Lung microvascular endothelial cell (primary cell): ENCODE measurements around the gene NPHP4. TPM values are rescaled to one million over a fixed set of nuclear protein-coding genes. Genes with fewer than 3 reads are reported as not detected.

Experiments used
- DNase-seq, 2 donors: peaks; one replicate each; pipeline versions ENCODE4 v3.0.0 to v3.0.0-alpha.2; 2010; ENCODE audit warnings: low read depth in 2 of 2
- total RNA-seq: library from RNA; depleted of rRNA; stranded (reverse); fragments of >200 nt; gene quantifications from 2 replicates; pipeline ENCODE4 v1.2.1, GENCODE V29; 2014

Gene NPHP4
- total RNA-seq, 1 donor from 2014 or later = 1.4 TPM

- no peak for DNase-seq
Observed at GRCh38 chr1:5913078-5913845, 79.0 kb downstream of the NPHP4 start.

GRCh38 chr1:5911871-5912271 is 80.4 kb downstream of the NPHP4 start:
- DNase-seq = no peak

GRCh38 chr1:5911157-5911556 is 81.1 kb downstream of the NPHP4 start:
- DNase-seq = no peak

GRCh38 chr1:5910666-5911065 is 81.6 kb downstream of the NPHP4 start:
- DNase-seq = no peak

- DNase-seq = no peak
Observed at GRCh38 chr1:5910276-5910620, 82.0 kb downstream of the NPHP4 start.

- no peak for DNase-seq
Observed at GRCh38 chr1:5909576-5910275, 82.5 kb downstream of the NPHP4 start.

- DNase-seq = no peak
Observed at GRCh38 chr1:5908461-5909375, 83.5 kb downstream of the NPHP4 start.

- no peak for DNase-seq
Observed at GRCh38 chr1:5907966-5908365, 84.3 kb downstream of the NPHP4 start.

GRCh38 chr1:5907386-5907785 is 84.8 kb downstream of the NPHP4 start:
- no peak for DNase-seq

GRCh38 chr1:5906966-5907365 is 85.3 kb downstream of the NPHP4 start:
- DNase-seq = no peak

- no peak for DNase-seq
Observed at GRCh38 chr1:5906116-5906515, 86.1 kb downstream of the NPHP4 start.

GRCh38 chr1:5905436-5905835 is 86.8 kb downstream of the NPHP4 start:
- DNase-seq = no peak

GRCh38 chr1:5904551-5904950 is 87.7 kb downstream of the NPHP4 start:
- DNase-seq = no peak

GRCh38 chr1:5903680-5904079 is 88.5 kb downstream of the NPHP4 start:
- DNase-seq = no peak

- no peak for DNase-seq
Observed at GRCh38 chr1:5903031-5903430, 89.2 kb downstream of the NPHP4 start.

- DNase-seq = no peak
Observed at GRCh38 chr1:5901841-5902240, 90.4 kb downstream of the NPHP4 start.

GRCh38 chr1:5901150-5901549 is 91.1 kb downstream of the NPHP4 start:
- no peak for DNase-seq

- DNase-seq = no peak
Observed at GRCh38 chr1:5898266-5898665, 94.0 kb downstream of the NPHP4 start.

GRCh38 chr1:5896706-5897660 is 95.2 kb downstream of the NPHP4 start:
- DNase-seq = no peak

- no peak for DNase-seq
Observed at GRCh38 chr1:5895446-5896406, 96.5 kb downstream of the NPHP4 start.
